H9 (cell line): Measurements from ENCODE around the gene PRDX1. TPM values are rescaled to one million over a fixed set of nuclear protein-coding genes. Genes with fewer than 3 reads are reported as not detected.

Source experiments
- DNase-seq: peaks from one replicate; pipeline ENCODE4 v3.0.0-alpha.2; 2017
- H2AFZ ChIP-seq: one replicate; pipeline ENCODE4 v1.6.1; 2013; ENCODE audit warnings: mild to moderate bottlenecking, low read length, control low read depth, moderate library complexity
- H2AK5ac ChIP-seq: 2 replicates; pipeline ENCODE4 v1.6.1; 2013; ENCODE audit warnings: low read length, control low read depth, mixed read lengths; ENCODE audit not compliant: insufficient read length
- H2BK120ac ChIP-seq: one replicate; pipeline ENCODE4 v1.6.1; 2013; ENCODE audit warnings: low read depth, mild to moderate bottlenecking, low read length, control low read depth, inconsistent platforms; ENCODE audit not compliant: poor library complexity, severe bottlenecking
- H2BK12ac ChIP-seq: 2 replicates; pipeline ENCODE4 v1.6.1; 2013; ENCODE audit warnings: low read length, control low read depth, mixed read lengths, low read depth; ENCODE audit not compliant: insufficient read length
- H2BK15ac ChIP-seq: 2 replicates; pipeline ENCODE4 v1.6.1; 2013; ENCODE audit warnings: low read depth, low read length, control low read depth
- H2BK20ac ChIP-seq: one replicate; pipeline ENCODE4 v1.6.1; 2013; ENCODE audit warnings: low read depth, mild to moderate bottlenecking, low read length, control low read depth, inconsistent platforms; ENCODE audit not compliant: poor library complexity, severe bottlenecking
- H2BK5ac ChIP-seq: 2 replicates; pipeline ENCODE4 v1.6.1; 2013; ENCODE audit warnings: low read length, control low read depth, mixed read lengths; ENCODE audit not compliant: insufficient read length
- H3K14ac ChIP-seq: 2 replicates; pipeline ENCODE4 v1.6.1; 2013; ENCODE audit warnings: low read length, control low read depth; ENCODE audit not compliant: insufficient read depth
- H3K18ac ChIP-seq: 2 replicates; pipeline ENCODE4 v1.6.1; 2013; ENCODE audit warnings: low read depth, mild to moderate bottlenecking, mixed read lengths, low read length, control low read depth; ENCODE audit not compliant: insufficient read length
- H3K23ac ChIP-seq: 2 replicates; pipeline ENCODE4 v1.6.1; 2013; ENCODE audit warnings: low read length, control low read depth, mixed read lengths, low read depth; ENCODE audit not compliant: insufficient read length
- H3K23me2 ChIP-seq: 2 replicates; pipeline ENCODE4 v1.6.1; 2013; ENCODE audit warnings: low read depth, mild to moderate bottlenecking, mixed read lengths, low read length, control low read depth; ENCODE audit not compliant: insufficient read length, poor library complexity, severe bottlenecking
- H3K27ac ChIP-seq: 2 replicates; pipeline ENCODE4 v1.5.1; 2013; ENCODE audit warnings: low read length, control low read depth, mixed read lengths, low read depth; ENCODE audit not compliant: insufficient read length
- H3K27me3 ChIP-seq: 2 replicates; pipeline ENCODE4 v1.6.1; 2013; ENCODE audit warnings: low read length, control low read depth, inconsistent platforms; ENCODE audit not compliant: insufficient read depth
- H3K4ac ChIP-seq: 2 replicates; pipeline ENCODE4 v1.6.1; 2013; ENCODE audit warnings: low read depth, mild to moderate bottlenecking, control low read depth, inconsistent platforms, low read length, moderate library complexity
- H3K4me1 ChIP-seq: 2 replicates; pipeline ENCODE4 v1.6.1; 2013; ENCODE audit warnings: low read length, control low read depth, inconsistent platforms; ENCODE audit not compliant: insufficient read depth
- H3K4me2 ChIP-seq: 2 replicates; pipeline ENCODE4 v1.6.1; 2013; ENCODE audit warnings: low read length, control low read depth, mixed read lengths; ENCODE audit not compliant: insufficient read length, insufficient read depth
- H3K56ac ChIP-seq: 2 replicates; pipeline ENCODE4 v1.6.1; 2013; ENCODE audit warnings: low read depth, mild to moderate bottlenecking, mixed read lengths, low read length, control low read depth; ENCODE audit not compliant: insufficient read length
- H3K79me1 ChIP-seq: 2 replicates; pipeline ENCODE4 v1.6.1; 2013; ENCODE audit warnings: low read depth, mild to moderate bottlenecking, moderate library complexity, low read length, control low read depth, inconsistent platforms; ENCODE audit not compliant: insufficient read depth, poor library complexity, severe bottlenecking
- H3K79me2 ChIP-seq: 2 replicates; pipeline ENCODE4 v1.6.1; 2013; ENCODE audit warnings: low read length, control low read depth, inconsistent platforms; ENCODE audit not compliant: insufficient read depth
- H3K9ac ChIP-seq: 2 replicates; pipeline ENCODE4 v1.6.1; 2013; ENCODE audit warnings: low read length, control low read depth, mixed read lengths; ENCODE audit not compliant: insufficient read length; ENCODE audit errors: extremely low read depth
- H3K9me3 ChIP-seq: one replicate; pipeline ENCODE4 v1.6.1; 2013; ENCODE audit warnings: low read depth, low read length, inconsistent platforms; ENCODE audit not compliant: control insufficient read depth
- H3T11ph ChIP-seq: one replicate; pipeline ENCODE4 v1.6.1; 2013; ENCODE audit warnings: mild to moderate bottlenecking, low read length, control low read depth, inconsistent platforms
- H4K20me1 ChIP-seq: one replicate; pipeline ENCODE4 v1.6.1; 2013; ENCODE audit not compliant: control insufficient read depth, insufficient read length, insufficient read depth
- H4K5ac ChIP-seq: 2 replicates; pipeline ENCODE4 v1.6.1; 2013; ENCODE audit warnings: low read depth, mild to moderate bottlenecking, mixed read lengths, low read length, control low read depth; ENCODE audit not compliant: insufficient read length
- H4K8ac ChIP-seq: replicated peaks from 2 replicates; pipeline ENCODE4 v1.6.1; 2013; ENCODE audit warnings: low read length, control low read depth, mixed read lengths, low read depth; ENCODE audit not compliant: insufficient read length
- H4K91ac ChIP-seq: 2 replicates; pipeline ENCODE4 v1.6.1; 2013; ENCODE audit warnings: low read depth, mild to moderate bottlenecking, moderate library complexity, mixed read lengths, low read length, control low read depth; ENCODE audit not compliant: insufficient read length
- H3K27ac Mint-ChIP-seq, 3 experiments: 2 replicates in 2 of 3; 3 replicates in 1 of 3; pipeline ENCODE4 v1.8.0; 2020 to 2021; ENCODE audit warnings: mixed read lengths in 3 of 3, mild to moderate bottlenecking in 1 of 3, moderate library complexity in 1 of 3
- H3K27me3 Mint-ChIP-seq: 2 replicates; pipeline ENCODE4 v1.8.0; 2021; ENCODE audit warnings: low read depth, mild to moderate bottlenecking, moderate library complexity, mixed read lengths
- H3K36me3 Mint-ChIP-seq, 3 experiments: 2 replicates in 2 of 3; 3 replicates in 1 of 3; pipeline ENCODE4 v1.8.0; 2020 to 2021; ENCODE audit warnings: low read depth in 3 of 3, mixed read lengths in 3 of 3; ENCODE audit not compliant: insufficient read depth in 1 of 3
- H3K4me1 Mint-ChIP-seq, 2 experiments: 2 replicates each; pipeline ENCODE4 v1.8.0; 2020; ENCODE audit warnings: mixed read lengths in 2 of 2
- H3K4me3 Mint-ChIP-seq, 2 experiments: 2 replicates in 1 of 2; 3 replicates in 1 of 2; pipeline ENCODE4 v1.8.0; 2020 to 2021; ENCODE audit warnings: mild to moderate bottlenecking in 2 of 2, mixed read lengths in 2 of 2, moderate library complexity in 1 of 2
- H3K9me3 Mint-ChIP-seq, 2 experiments: 2 replicates in 1 of 2; 3 replicates in 1 of 2; pipeline ENCODE4 v1.8.0; 2020; ENCODE audit warnings: mild to moderate bottlenecking in 2 of 2, mixed read lengths in 2 of 2, moderate library complexity in 1 of 2
- CTCF ChIP-seq: fragments of 200-600 bp; sonication (generic); conservative IDR thresholded peaks from 3 replicates; pipeline ENCODE4 v1.8.0; 2021; ENCODE audit warnings: antibody characterized with exemption, mild to moderate bottlenecking
- WGBS: extraction: QIAGEN DNeasy Blood & Tissue Kit; methylation state at CpG from one replicate; pipeline ENCODE4 v1.1.7; 2013; ENCODE audit warnings: missing lambda C conversion rate, low lambda C conversion rate, mixed read lengths; ENCODE audit not compliant: insufficient read length; ENCODE audit errors: extremely low coverage; 5-methylcytosine and 5-hydroxymethylcytosine counted together
- total RNA-seq: library from RNA; stranded (reverse); gene quantifications from 2 replicates; pipeline ENCODE4 v1.2.1, GENCODE V29; 2021

The PRDX1 gene
- total RNA-seq, 1 experiment from 2014 or later = 1,003 TPM

GRCh38 chr1:45507893-45508292 lies 13.8 kb downstream of the PRDX1 start:
- Histone ChIP-seq H3K23ac (no peak overlapping the region), H2BK120ac (no peak overlapping the region), H2BK5ac (no peak overlapping the region), H2BK20ac (no peak overlapping the region), H2BK12ac (no peak overlapping the region), H2AK5ac (no peak overlapping the region), H3K79me2 (no peaks in the 10 kb centered on the region), H3T11ph (no peak overlapping the region), H3K4ac (no peak overlapping the region), H3K4me1 (no peaks in the 10 kb centered on the region), H3K14ac (no peak overlapping the region), H4K91ac (no peak overlapping the region), H2BK15ac (no peak overlapping the region), H4K5ac (no peak overlapping the region), H3K23me2 (no peaks in the 10 kb centered on the region), H2AFZ (no peak overlapping the region), H3K9me3 (no peaks in the 10 kb centered on the region), H3K27me3 (no peaks in the 10 kb centered on the region), H3K9ac (no peak overlapping the region), H4K20me1 (peaks cover 5% of the 10 kb centered on the region), H3K4me2 (no peak overlapping the region), H3K18ac (no peak overlapping the region), H3K79me1 (no peaks in the 10 kb centered on the region), H4K8ac (no peak overlapping the region), H3K56ac (no peak overlapping the region), H3K27ac (no peak overlapping the region)
- H3K9me3 Mint-ChIP-seq = no peaks in the 10 kb centered on the region
- no peaks in the 10 kb centered on the region for H3K4me1 Mint-ChIP-seq
- no peak overlapping the region for H3K4me3 Mint-ChIP-seq
- DNase-seq = no peak
- H3K36me3 Mint-ChIP-seq = peaks cover 25 to 50% (median 36%) of the 10 kb centered on the region in 3 experiments; a peak in 6 of 7 replicates
- H3K27ac Mint-ChIP-seq = peak overlapping the region in 1 of 3 experiments; percentile 50; a peak in 2 of 7 replicates
- no CpG with 5 or more reads among the region's 4 CpGs for WGBS
- no peak for TF ChIP-seq CTCF
- H3K27me3 Mint-ChIP-seq = no peaks in the 10 kb centered on the region; the same call in 1 of the 2 replicates
